ENCODE data around the gene CCDC85A.
"Not testable (repeated sequence)": the region's sequence is repeated elsewhere in the genome, so short reads cannot be mapped to it uniquely, and the experiment has no call there.

Gene CCDC85A

DNA sequence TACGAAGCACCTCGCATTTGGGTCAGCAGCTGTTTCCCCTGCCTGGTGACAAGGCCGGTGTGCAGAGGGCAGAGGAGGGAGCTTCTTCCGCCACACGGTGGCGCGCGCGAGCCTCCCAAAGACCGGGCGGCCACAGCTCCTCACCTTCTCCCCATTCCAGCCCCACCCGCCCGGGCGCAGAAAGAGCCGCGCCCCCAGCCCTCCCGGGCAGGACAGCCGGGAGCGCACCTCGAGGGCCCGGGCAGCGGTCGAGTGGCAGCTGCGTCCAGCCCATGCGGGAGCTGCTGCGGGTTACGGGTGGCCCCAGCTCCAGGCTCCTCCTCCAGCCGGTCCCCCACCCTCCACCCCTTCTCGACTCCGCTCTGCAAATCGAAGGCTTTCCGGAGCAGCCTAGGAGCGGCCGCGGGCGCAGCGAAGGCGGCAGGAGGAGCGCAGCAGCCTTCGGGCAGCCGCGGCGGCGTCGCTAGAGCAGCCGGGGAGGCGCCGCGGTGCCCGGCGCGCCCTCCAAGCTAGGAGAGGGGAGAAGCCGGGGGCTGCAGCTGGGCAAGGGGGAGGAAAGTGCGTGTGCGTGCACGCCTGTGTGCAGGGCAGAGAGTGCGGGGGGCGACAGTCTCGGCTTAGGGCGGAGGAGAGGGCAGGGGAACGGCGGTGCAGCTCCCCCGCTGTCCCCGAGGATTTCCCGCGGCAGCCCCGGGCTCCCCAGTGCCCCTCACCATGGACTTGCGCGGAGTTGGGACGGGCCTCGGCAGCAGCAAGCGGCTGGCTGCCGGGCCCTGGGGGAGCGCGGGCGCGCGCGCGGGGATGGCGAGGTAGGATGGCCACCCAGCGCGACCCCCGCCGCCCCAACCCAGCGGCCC is at the start of gene CCDC85A:
TSS of gene CCDC85A (plus strand) at position 348 of the 857 bp plus-strand sequence. CDS start 635 bp downstream, outside the sequence.
- DNase-seq: peak; percentile 92

DNA sequence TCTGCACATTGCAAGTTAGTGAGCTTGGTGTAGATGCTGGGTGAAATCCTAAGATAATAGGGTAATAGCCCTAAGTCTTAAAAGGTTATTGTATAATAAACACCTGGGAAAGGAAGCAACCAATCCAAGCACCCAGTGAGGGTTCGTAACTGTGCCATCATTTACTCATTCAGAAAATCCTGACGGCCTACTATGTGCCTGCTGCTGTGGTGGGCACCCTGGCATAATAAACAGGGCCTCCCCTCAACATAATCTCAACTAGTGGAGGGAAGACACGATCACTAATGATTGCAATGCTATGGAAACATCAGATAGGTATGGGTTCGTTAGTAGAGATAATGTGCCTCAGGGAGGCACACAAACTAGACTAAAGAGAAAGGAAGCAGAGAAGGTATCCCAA is 48.9 kb upstream of the CCDC85A start:
- DNase-seq: no peak

- DNase-seq: not testable (repeated sequence)
Observed at GRCh38 chr2:56142497-56143061, 41.2 kb upstream of the CCDC85A start.

DNA sequence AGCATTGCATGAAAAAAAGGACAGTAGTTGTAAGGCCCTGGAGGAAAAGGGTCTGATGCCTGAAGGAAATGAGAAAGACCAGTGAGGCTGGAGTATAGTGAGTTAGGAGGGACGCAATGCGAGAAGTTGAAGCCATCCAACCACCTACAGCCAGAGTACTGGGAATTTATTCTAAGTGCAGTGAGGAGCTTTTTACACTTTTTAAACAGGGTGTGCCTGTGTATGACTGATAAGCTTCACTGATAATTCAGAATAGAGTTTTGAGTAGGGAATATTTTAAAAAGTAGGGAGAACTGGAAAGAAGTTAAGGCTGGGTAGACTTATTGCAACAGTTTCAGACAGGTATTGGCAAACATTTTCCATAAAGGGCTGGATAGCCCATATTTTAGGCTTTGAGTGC is 35.9 kb upstream of the CCDC85A start:
- no peak for DNase-seq

DNA sequence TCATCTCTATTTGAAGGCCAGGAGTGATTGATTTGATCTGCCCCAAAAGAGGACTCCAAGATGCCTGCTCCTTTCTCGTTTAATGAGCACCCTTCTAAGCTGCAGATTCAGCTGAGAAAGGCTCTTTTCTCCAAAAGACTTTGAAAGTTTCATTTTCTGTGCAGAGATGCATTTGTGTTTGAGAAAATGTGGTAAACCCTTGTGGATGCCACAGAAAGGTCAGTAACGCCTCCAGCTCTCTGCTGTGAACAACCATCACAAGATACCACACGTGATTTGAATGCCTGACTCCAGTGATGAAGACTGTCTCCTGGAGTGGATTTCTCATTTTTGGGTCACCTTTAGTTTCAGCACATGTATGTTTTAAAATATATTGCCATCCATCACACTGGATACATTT is 35.0 kb upstream of the CCDC85A start:
- DNase-seq: no peak

- DNase-seq: no peak
Observed at GRCh38 chr2:56151841-56152240, 31.9 kb upstream of the CCDC85A start.

DNA sequence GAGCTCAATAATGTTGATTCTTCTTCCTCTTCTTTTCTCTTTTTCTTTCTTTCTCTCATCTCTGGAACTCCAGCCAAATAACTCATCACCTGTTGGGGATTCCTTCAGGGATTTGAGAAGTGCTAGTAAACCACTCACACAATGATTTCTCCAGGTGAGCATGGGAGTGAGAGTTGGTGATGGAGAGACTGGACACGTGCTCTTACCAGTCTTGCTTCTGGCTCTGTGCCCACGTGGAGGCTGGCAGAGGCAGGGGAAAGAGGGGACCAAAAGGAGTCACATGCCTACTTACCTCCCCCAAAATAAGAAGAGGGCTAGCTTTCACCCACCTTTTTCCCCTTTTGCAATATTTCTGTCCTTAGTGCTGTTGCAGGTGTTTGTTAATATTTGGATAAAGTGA is 28.6 kb upstream of the CCDC85A start:
- no peak for DNase-seq

GRCh38 chr2:56159875-56160274 is 23.9 kb upstream of the CCDC85A start:
- DNase-seq: not testable (repeated sequence)

GRCh38 chr2:56167616-56168562 is 15.9 kb upstream of the CCDC85A start:
- DNase-seq: no peak

GRCh38 chr2:56169521-56169920 is 14.3 kb upstream of the CCDC85A start:
- DNase-seq: no peak

GRCh38 chr2:56170504-56170903 is 13.3 kb upstream of the CCDC85A start:
- DNase-seq: no peak

DNA sequence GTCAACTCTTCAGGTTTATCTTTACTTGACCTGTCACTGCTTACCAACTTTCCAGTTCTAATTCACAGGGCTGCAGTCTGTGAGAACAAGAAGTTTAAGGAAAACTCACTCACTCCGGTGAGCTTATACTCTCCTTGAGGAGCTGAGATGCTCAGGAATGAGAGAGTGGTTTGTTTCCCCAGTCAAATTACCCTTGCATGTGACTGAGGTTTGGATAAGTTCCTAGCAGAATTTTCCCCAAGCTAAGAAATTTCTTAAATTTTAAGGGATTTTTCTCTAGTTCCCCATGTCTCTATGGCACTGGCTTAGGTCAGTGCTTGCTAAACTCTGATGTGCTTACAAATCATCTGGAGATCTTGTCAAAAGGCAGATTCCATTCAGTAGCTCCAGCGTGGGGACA is 12.8 kb upstream of the CCDC85A start:
- DNase-seq: no peak

DNA sequence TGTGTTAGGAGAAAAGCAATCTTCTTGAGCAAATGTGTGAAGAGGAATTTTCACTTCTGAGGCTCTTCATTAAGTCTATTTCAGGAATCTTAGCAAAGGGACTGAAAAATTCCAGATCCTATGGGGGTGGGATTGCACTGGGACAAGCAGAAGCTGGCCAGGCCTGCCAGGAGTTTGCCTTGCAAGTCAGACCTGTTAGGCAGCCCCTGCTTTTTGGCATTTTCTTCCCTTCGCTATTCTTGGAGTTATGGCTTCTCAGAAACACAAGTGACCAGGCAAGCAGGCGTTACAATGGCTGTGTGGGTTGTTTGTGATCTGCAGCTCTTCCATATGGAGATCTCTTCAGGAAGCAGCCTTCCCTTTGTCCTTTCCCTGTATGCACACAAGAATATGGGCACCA is 8.0 kb upstream of the CCDC85A start:
- no peak for DNase-seq

GRCh38 chr2:56177420-56178220 is 6.2 kb upstream of the CCDC85A start:
- DNase-seq: peak; percentile 12

- no peak for DNase-seq
Observed at GRCh38 chr2:56179931-56180330, 3.9 kb upstream of the CCDC85A start.

DNA sequence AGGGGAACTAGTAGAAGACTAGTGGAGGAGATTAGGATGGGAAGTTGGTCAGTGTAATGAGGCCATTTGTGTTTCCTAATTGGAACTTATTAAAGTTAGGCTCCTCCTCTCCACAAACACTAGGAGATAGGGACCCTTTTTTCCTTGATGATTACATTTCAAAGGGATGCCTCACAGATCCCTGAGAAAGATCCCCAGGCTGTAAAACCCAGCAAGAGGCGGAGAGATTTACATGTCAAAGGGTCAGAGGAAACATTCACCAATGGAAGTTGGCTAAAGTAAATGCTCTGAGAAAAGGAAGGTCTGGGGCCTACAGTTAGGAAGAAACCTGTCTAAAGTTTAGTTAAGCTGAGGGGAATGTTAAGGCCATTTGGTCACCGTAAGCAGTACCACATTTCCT is 1.4 kb upstream of the CCDC85A start:
- no peak for DNase-seq

DNA sequence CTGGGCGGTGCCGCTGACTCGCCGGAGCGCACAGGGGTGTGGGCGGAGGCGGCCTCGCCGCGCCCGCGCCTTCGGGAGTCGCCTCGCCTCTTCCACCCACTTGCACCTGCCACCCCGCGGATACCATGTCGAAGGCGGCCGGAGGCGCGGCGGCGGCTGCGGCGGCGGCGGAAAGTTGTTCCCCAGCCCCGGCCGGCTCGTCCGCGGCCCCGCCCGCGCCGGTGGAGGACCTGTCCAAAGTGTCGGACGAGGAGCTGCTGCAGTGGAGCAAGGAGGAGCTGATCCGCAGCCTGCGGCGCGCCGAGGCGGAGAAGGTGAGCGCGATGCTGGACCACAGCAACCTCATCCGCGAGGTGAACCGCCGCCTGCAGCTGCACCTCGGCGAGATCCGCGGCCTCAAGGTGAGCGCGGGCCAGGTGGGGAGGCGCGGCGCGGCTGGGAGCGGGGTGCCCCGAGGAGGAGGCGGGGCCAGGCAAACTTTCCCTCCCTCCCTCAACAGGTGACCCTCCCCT is 766 bp downstream of the CCDC85A start:
- peak; percentile 46 for DNase-seq

- DNase-seq: no peak
Observed at GRCh38 chr2:56185101-56185581, 1.4 kb downstream of the CCDC85A start.

- DNase-seq: peak; percentile 14
Observed at GRCh38 chr2:56185582-56186046, 1.8 kb downstream of the CCDC85A start.

- peak; percentile 76 for DNase-seq
Observed at GRCh38 chr2:56191617-56192016, 7.8 kb downstream of the CCDC85A start.

- DNase-seq: no peak
Observed at GRCh38 chr2:56192664-56193305, 9.0 kb downstream of the CCDC85A start.

Data from NCI-H82 (cell line).